ENCODE results near the gene ADAMTSL2.

Gene ADAMTSL2

DNA sequence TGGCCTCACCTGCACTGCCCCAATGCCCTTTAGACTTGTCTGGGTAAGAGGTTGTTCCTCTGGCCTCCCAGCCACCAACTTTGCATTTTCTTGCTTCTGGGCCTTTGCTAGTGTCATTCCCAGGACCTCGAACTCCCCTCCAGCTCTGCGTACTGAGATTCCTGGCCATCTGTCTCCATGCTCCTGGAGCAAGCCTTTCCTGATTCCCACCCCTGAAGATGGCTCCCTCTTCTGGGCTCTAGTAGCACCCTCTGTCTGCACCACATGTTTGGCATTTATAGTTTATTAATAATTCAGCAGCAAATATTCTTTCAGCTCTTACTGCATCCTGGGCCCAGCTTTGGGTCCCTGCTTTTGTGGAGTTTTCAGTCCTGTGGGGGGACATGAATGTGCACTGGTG lies 59.8 kb downstream of the ADAMTSL2 start:
- peaks cover 5% of the 10 kb centered on the region for H3K36me3 Mint-ChIP-seq (ENCODE audit: low read depth)
- no peak overlapping the region for H3K27ac Mint-ChIP-seq
- no peaks in the 10 kb centered on the region for H3K4me1 Mint-ChIP-seq
- DNase-seq: no peak
- H3K27me3 Mint-ChIP-seq: peaks cover 2% of the 10 kb centered on the region
- H3K4me3 Mint-ChIP-seq: no peak overlapping the region
- peaks cover 15% of the 10 kb centered on the region for H3K9me3 Mint-ChIP-seq
- no peak for ATAC-seq

DNA sequence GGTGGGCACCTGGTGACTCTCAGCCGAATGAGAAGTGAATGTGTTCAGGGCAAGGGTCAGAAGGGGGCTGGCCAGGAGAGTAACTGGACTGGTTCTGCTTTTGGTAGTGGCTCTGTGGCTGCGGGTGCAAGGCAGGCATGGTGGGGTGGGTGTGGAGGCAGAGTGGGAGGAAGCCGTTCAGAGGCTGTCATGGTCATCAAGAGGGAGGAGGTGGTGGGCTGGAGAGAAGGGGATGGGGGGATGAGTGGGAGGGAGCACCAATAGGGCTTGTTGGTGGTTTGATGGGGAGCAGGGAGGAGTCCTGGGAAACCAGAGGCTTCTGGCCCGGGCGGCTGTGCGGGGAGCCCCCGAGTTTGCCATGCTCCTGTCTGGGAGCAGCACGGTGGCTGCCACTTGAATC lies 61.4 kb downstream of the ADAMTSL2 start:
- Mint-ChIP-seq H3K27me3 (peaks cover 2% of the 10 kb centered on the region), H3K9me3 (peaks cover 15% of the 10 kb centered on the region), H3K4me1 (no peaks in the 10 kb centered on the region), H3K27ac (no peak overlapping the region), H3K4me3 (no peak overlapping the region), H3K36me3 (ENCODE audit: low read depth) (peaks cover 5% of the 10 kb centered on the region)
- ATAC-seq (no peak), DNase-seq (no peak)

DNA sequence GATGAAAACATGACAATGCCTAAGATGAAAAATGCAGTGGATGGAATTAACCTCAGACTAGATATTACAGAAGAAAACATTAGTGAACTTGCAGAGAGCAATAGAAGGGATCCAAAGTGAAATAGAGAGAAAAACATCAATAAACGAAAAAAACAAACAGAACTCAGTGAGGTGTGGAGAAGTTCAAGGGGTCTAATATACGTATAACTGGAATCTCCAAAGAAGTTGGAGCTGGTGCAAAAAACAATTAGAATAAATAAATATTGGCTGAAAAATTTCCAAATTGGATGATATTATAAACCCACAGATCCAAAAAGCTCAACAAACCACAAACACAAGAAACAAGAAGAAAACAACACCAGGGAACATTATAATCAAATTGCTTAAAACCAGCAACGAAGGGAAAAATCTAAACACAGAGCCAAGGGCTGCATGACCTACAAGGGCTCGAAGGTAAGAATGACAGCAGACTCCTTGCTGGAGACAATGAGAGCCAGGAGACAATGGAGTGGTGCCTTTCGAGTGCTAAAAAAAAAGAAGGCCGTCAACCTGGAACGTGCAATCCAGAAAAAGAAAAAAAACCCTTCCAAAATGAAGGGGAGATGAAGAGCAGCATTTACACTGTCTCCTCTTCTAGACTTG lies 62.9 kb downstream of the ADAMTSL2 start:
- ATAC-seq: no peak
- Mint-ChIP-seq H3K36me3 (ENCODE audit: low read depth) (peaks cover 5% of the 10 kb centered on the region), H3K27me3 (peaks cover 2% of the 10 kb centered on the region), H3K9me3 (peaks cover 15% of the 10 kb centered on the region), H3K4me3 (no peak overlapping the region), H3K27ac (no peak overlapping the region), H3K4me1 (no peaks in the 10 kb centered on the region)
- no peak for DNase-seq

DNA sequence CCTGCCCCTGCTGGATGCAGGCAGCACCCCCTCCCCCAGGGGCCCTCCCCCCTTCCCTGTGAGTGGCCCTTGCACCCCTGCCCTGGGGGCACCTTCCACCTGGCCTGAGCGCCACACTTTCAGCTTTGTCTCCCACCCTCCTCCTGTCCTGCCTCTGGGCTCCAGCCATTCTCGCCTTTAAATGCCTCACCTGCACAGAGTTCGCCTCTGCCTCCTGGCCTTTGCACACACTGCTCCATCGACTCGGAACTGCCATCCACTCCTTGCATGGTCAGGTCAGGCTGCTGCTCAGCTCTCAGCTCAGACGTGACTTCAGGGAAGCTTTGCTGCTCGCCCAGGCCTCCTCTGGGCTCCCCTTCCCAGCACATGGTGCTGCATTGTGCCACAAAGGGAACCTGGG lies 64.5 kb downstream of the ADAMTSL2 start:
- peaks cover 15% of the 10 kb centered on the region for H3K9me3 Mint-ChIP-seq
- no peaks in the 10 kb centered on the region for H3K4me1 Mint-ChIP-seq
- H3K27ac Mint-ChIP-seq: no peak overlapping the region
- H3K36me3 Mint-ChIP-seq (ENCODE audit: low read depth): peaks cover 5% of the 10 kb centered on the region
- ATAC-seq (no peak), DNase-seq (no peak)
- H3K27me3 Mint-ChIP-seq: peaks cover 2% of the 10 kb centered on the region
- no peak overlapping the region for H3K4me3 Mint-ChIP-seq

DNA sequence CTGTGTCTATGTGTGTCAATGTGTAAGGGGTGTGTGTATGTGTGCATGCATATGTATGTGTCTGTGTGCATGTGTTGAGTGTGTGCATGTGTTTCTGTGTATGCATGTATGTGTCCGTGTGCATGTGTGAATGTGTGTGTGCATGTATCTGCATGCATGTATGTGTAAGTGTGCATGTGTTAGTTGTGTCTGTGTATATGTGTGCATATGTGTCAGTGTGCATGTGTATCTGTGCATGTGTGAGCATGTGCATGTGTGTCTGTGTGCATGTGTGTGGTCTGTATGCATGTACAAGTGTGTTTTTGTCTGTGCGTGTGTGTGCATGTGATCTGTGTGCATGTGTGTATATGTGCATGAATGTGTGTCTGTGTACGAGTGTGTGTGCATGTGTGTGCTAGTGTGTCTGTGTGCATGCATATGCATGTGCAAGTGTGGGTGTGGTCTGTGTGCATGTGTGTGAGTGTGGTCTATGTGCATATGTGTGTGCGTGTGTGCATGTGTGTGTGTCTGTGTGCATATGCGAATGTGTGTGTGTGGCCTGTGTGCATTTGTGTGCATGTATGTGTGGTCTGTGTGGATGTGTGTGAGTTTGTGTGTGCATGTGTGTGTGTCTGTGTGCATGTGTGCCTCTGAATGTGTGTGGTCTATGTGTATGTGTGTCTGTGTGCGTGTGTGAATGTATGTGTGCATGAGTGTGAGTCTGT lies 65.1 kb downstream of the ADAMTSL2 start:
- H3K36me3 Mint-ChIP-seq (ENCODE audit: low read depth): peaks cover 5% of the 10 kb centered on the region
- DNase-seq (no peak), ATAC-seq (no peak)
- no peak overlapping the region for H3K4me3 Mint-ChIP-seq
- H3K27me3 Mint-ChIP-seq: peaks cover 2% of the 10 kb centered on the region
- H3K27ac Mint-ChIP-seq: no peak overlapping the region
- H3K4me1 Mint-ChIP-seq: peaks cover 5% of the 10 kb centered on the region
- H3K9me3 Mint-ChIP-seq: peaks cover 15% of the 10 kb centered on the region

DNA sequence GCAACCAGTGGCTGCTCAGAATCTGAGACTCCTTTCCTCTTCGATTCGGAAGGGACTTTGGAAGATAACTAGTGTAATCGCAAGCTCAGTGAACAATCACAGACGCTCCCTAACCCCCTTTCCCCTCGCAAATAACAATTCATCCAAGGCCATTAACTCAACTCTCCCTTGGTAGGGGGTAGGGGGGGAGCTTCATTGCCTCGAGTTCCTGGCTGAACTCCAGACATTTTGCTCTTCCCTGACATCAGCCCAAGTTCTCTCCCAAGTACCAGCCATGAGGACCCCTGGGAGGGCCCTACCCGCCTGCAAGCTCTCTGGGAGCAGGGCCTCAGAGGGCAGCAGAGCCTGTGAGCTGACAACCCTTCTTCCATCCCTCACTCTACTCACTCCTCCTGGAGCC lies 66.2 kb downstream of the ADAMTSL2 start:
- ATAC-seq (no peak), DNase-seq (no peak)
- Mint-ChIP-seq H3K4me1 (peaks cover 7% of the 10 kb centered on the region), H3K4me3 (no peak overlapping the region), H3K27ac (no peak overlapping the region), H3K9me3 (peaks cover 15% of the 10 kb centered on the region), H3K36me3 (ENCODE audit: low read depth) (peaks cover 5% of the 10 kb centered on the region), H3K27me3 (peaks cover 6% of the 10 kb centered on the region)

DNA sequence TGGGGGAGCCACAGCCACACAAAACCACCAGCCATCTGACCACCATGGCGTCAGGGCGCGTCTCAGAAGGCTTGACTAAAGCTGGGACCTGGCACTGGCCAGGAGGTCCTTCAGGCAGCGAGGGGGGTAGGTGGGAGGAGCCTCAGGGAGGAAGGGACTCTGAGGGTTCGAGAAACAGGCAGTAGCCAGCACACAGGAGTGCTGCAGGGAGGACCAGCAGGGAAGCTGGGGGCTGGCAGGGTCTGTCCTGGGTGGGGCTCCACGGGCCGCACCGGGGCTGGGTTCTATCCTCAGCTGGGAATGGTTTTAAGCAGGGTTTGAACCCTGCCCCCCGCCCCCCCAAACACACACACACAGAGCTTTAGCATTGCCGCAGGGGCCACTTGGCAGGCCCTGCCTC lies 67.2 kb downstream of the ADAMTSL2 start:
- peaks cover 5% of the 10 kb centered on the region for H3K36me3 Mint-ChIP-seq (ENCODE audit: low read depth)
- peaks cover 9% of the 10 kb centered on the region for H3K27me3 Mint-ChIP-seq
- DNase-seq (no peak), ATAC-seq (no peak)
- H3K27ac Mint-ChIP-seq: no peak overlapping the region
- H3K4me3 Mint-ChIP-seq: no peak overlapping the region
- peaks cover 7% of the 10 kb centered on the region for H3K4me1 Mint-ChIP-seq
- peaks cover 15% of the 10 kb centered on the region for H3K9me3 Mint-ChIP-seq

DNA sequence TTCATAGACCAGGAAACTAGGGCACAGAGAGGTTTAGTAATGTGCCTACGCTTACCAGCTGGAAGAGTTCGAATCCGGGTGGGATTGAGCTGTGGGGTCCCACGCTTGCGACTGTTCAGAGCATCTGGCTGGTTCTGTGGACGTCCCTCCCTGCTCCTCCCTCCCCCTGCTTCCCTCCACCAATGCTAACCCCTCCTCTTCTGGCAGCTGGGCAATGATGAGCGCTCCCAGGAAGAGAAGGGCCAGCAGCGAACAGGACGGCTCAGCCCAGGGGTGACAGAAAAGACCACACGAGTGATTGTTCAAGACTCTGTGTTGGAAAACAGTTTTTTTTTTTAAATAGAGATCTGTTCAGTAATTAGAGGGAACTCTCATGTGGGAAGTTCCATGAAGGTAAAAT lies 67.8 kb downstream of the ADAMTSL2 start:
- H3K4me1 Mint-ChIP-seq: peaks cover 7% of the 10 kb centered on the region
- peaks cover 4% of the 10 kb centered on the region for H3K36me3 Mint-ChIP-seq (ENCODE audit: low read depth)
- H3K9me3 Mint-ChIP-seq: peaks cover 9% of the 10 kb centered on the region
- ATAC-seq: no peak
- no peak for DNase-seq
- H3K4me3 Mint-ChIP-seq: no peak overlapping the region
- peaks cover 12% of the 10 kb centered on the region for H3K27me3 Mint-ChIP-seq
- H3K27ac Mint-ChIP-seq: no peak overlapping the region

DNA sequence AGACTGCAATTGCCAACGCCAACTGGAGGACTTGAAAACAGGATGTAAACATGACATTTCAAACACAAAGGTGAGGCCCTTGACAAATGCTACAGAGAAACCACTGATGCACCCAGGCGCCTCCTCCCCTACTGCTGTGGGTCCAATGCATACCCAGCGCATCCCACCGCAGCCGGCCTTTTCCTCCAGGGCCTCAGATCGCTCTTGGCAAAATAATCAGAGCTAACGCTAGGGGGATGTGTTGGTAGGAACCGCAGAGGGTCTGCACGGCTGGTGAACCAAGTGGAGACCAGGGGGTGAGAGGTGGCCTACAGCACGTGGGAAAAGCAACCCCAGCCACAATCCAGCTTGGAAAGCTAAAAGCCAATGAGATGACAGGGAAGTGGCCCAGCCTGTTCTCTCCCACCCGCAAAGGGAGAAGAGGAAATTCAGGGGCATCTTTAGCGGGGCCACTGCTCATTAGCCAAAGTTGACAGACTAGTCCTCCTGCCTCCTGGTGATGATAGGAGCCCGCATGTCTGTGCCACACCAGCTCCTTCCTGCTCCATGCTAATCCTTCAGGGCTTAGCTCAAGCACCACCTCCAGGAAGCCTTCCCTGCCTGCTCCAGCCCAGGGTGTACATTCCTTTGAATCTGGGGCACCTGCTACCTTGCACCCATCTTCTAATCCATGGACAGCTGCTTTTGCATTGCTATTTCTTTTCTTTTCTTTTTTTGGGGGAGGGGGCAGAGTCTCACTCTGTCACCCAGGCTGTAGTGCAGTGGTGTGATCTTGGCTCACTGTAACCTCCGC lies 68.8 kb downstream of the ADAMTSL2 start:
- Mint-ChIP-seq H3K9me3 (no peaks in the 10 kb centered on the region), H3K4me1 (peaks cover 7% of the 10 kb centered on the region), H3K27ac (no peak overlapping the region), H3K36me3 (ENCODE audit: low read depth) (no peaks in the 10 kb centered on the region), H3K4me3 (no peak overlapping the region), H3K27me3 (peaks cover 18% of the 10 kb centered on the region)
- no peak for ATAC-seq
- no peak for DNase-seq

DNA sequence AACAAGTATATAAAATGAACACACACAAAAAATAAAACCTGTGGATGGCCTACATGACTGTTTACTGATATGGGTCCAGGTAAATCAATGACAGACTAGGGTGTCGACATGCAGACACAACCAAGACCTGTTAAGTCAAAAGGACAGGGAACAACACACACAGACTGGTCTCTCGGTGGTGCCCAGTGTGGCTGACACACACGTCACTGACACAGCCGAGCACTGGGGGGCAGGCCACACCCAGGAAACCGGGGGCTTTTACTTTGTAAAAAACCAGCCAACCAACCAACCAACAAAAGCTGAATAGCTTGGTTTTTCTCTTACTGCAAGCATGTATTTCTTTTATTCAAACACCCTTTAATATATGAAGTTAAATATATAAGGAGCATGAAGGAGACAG lies 69.7 kb downstream of the ADAMTSL2 start:
- Mint-ChIP-seq H3K4me1 (peaks cover 7% of the 10 kb centered on the region), H3K27me3 (peaks cover 20% of the 10 kb centered on the region), H3K27ac (no peak overlapping the region), H3K4me3 (no peak overlapping the region), H3K36me3 (ENCODE audit: low read depth) (no peaks in the 10 kb centered on the region), H3K9me3 (no peaks in the 10 kb centered on the region)
- peak; percentile 44 for DNase-seq
- peak; percentile 51 for ATAC-seq

DNA sequence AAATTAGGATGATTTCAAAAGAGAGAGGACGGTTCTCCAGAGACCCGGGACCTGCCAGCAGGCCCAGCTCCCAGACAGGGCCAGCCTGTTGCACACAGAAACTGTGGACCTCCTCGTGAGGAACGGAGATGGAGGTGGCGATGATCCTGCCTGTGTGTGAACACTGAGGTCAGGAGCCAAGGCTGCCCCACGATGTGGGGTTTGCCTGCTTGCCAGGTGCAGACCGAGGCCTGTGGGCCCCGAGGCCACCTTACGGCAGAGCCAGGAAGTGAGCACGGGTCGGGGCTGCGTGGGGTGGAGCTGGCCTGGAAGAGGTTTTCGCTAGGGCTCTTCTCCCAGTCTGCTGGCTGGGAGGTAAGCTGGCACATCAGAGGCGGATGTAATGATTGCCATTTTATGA lies 70.4 kb downstream of the ADAMTSL2 start:
- no peak for DNase-seq
- Mint-ChIP-seq H3K4me1 (peaks cover 8% of the 10 kb centered on the region), H3K9me3 (no peaks in the 10 kb centered on the region), H3K4me3 (no peak overlapping the region), H3K36me3 (ENCODE audit: low read depth) (no peaks in the 10 kb centered on the region), H3K27ac (no peak overlapping the region), H3K27me3 (peaks cover 25% of the 10 kb centered on the region)
- peak; percentile 21 for ATAC-seq

DNA sequence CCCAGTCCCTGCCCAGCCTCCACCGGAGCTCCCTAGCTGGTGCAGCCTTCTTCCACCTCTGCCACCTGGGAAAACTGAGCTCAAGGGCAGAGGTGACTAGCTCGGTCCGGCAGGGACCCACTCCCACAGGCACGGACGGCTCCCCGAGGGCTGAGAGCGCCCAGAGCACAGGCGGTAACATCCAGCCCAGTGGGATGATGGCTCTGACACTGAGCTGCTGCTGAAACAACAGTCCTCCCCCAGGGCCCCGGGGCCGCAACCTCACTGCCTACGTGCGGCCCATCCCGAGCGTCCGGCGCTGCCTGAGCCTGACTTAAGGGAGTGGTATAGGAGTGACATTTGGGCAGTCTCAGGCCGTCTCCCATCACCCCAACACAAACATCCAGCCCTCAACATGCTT lies 70.9 kb downstream of the ADAMTSL2 start:
- Mint-ChIP-seq H3K36me3 (ENCODE audit: low read depth) (no peaks in the 10 kb centered on the region), H3K9me3 (no peaks in the 10 kb centered on the region), H3K27ac (no peak overlapping the region), H3K4me1 (peaks cover 8% of the 10 kb centered on the region), H3K4me3 (no peak overlapping the region), H3K27me3 (peaks cover 29% of the 10 kb centered on the region)
- ATAC-seq (no peak), DNase-seq (no peak)

DNA sequence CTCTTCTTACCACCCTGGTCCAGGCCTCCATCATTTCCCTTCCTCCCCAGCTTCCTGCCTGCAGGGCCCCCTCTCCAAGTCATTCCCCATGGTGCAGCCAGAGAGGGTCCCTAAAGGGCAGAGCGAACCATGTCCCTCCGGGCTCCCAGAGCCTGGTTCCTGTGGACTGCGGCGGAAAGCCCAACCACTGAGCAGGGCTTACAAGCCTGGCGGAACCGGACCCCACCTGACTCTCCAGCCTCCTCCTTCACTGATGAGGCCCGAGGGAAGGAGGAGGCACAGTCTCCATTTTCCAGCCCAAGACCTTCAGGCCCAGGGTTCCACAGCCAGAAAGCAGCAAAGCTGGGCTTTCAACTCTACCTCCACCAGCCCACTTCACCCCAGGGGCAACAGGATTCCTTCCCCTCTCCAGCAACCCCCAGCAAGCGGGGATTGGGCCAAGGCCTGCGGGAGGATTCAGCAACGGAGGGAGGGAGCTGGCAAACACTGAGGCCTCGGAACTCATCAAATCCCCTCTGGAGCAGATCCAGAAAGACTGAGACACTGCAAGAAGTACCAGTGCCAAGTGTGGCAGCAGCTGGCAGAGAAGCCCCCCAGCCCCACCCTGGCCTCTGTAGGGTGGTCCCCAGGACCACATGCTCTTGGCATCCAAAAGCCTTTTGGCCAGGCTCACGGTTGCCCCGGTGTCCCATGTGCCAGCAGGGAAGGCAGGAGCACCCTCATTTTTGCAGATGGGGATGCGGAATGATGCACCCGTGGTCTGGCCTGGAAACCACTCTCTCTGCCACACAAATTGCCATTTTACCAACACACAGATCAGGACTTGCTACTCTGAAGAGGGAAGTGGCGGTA lies 71.6 kb downstream of the ADAMTSL2 start:
- no peaks in the 10 kb centered on the region for H3K36me3 Mint-ChIP-seq (ENCODE audit: low read depth)
- no peak for ATAC-seq
- no peak overlapping the region for H3K27ac Mint-ChIP-seq
- no peaks in the 10 kb centered on the region for H3K9me3 Mint-ChIP-seq
- no peak overlapping the region for H3K4me3 Mint-ChIP-seq
- DNase-seq: no peak
- H3K27me3 Mint-ChIP-seq: peaks cover 36% of the 10 kb centered on the region
- H3K4me1 Mint-ChIP-seq: peaks cover 8% of the 10 kb centered on the region

DNA sequence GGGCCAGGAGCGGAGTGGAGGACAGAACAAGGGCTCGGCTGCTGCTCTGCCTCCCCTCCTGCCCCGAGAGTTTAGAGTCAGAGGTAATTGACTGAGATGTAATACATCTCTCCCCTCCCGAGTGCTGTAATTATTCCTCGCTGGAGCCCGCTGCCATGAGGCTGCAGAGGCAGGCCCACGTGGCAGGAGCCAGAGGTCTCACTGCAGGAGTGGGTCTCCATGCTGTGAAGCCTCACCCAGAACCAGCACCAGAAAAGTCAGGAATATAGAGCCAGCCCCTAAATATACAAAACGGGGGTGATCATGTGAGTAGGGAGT lies 72.2 kb downstream of the ADAMTSL2 start:
- ATAC-seq (no peak), DNase-seq (no peak)
- Mint-ChIP-seq H3K27me3 (peaks cover 42% of the 10 kb centered on the region), H3K9me3 (no peaks in the 10 kb centered on the region), H3K4me1 (peaks cover 8% of the 10 kb centered on the region), H3K4me3 (no peak overlapping the region), H3K27ac (no peak overlapping the region), H3K36me3 (ENCODE audit: low read depth) (no peaks in the 10 kb centered on the region)
